Left lobe of liver (tissue), 2 donors: Measurements from ENCODE around the gene FGD4. TPM values are rescaled to one million over a fixed set of nuclear protein-coding genes. Genes with fewer than 3 reads are reported as not detected.
"Not testable (repeated sequence)": the region's sequence is repeated elsewhere in the genome, so short reads cannot be mapped to it uniquely, and the experiment has no call there.

Experiments used
- ATAC-seq: fragments of 200-7000 bp; cut with Tn5 transposase; one replicate; pipeline ENCODE4 v1.9.1; 2020; ENCODE audit warnings: mild to moderate bottlenecking, moderate library complexity
- DNase-seq: peaks from one replicate; pipeline ENCODE4 v3.0.0-alpha.2; 2020; ENCODE audit warnings: low spot score
- total RNA-seq: library from RNA; stranded (reverse); gene quantifications from one replicate; pipeline ENCODE4 v1.2.1, GENCODE V29; 2021
- donor health status: DM: no; HTN: no; CAD: no; lungs with moderate emphysema.
- donor health status: DM: no; HTN: yes; CAD: no.

FGD4 gene
- total RNA-seq, 1 donor from 2014 or later: 21.6 TPM

DNA sequence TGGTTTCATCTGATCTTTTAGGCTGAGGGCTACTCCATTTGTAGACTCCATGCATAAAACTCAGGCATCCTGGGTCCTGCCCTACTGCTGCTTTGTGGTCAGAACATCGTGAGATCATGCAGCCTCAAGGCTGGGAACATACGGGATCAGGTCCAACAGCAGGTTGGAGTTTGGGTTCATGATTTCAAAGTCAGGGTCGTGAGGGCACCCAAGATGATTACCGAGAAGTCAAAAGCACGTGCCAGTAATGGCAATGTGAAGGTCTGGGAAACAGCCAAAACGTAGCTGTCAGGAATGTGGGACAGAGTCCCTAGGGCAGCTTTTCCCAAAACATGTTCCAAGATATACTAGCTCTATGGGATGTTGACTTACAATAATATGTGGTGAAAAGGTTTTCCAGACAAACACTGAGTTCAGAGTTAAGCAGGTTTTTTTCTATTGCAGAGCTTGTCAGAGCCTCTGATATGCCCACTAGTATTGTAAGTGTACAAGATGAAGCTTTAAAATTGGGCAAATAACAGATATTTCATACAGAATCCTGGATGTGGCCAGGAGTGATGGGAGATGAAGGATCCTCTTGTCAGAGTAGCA lies 149.4 kb downstream of the FGD4 start:
- DNase-seq (peak; percentile 77), ATAC-seq (peak; percentile 77)

DNA sequence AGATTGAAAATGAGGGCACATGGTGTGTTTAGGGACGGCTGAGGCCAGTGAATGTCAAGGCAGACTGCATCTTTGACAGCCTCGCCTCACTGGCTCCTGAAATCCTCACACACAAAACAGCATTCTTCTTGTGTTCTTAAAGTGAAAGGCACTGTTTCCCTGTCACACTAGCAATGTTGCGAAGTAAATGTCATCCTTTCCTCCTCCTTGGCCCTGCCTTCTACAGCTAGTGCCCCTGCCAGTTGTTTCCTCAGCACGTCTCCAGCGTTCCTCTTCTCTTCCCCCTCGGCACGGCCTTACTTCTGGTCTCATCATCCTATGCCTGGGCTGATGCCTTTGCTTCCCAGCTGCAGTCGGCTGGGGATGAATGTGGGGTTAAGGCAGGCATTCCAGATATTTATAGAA lies 150.3 kb downstream of the FGD4 start:
- DNase-seq (no peak), ATAC-seq (no peak)

DNA sequence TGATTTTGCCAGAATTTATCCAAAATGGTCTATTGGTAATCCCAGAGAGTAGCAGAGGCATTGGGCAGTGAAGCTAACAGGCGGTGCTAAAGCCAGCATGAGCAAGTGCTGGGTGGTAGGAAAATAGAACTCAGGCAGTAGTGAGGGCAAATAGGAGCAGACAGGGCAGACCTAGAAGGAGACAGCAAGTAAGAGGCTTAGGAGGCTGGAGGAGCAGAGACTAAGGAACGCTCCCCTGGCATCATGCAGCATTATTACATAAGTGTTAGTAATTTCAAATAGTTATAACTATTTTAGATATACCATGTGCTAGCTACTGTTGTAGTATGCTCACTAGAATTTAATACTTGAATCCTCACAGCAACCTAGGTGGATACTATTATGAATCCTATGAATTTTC lies 151.7 kb downstream of the FGD4 start:
- ATAC-seq (no peak), DNase-seq (no peak)

DNA sequence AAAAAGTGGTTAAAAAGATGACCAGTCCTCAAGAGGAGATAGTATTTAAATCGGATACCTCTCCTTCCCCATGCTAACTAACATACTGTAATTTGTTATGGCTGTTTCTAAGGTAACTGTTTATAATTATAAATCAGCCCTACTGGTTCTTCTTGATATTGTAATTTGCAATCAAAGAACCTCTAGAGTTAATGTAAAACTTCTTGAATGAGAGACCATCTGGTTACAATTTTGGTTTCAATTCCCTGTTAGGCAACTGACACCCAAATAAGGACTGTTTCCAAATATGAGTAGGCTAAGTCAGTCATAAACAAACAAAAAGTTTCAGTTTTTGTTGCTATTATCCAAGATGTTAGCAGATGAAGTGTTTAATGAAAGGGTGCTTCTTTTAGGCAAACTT lies 159.5 kb downstream of the FGD4 start:
- ATAC-seq (peak; percentile 56), DNase-seq (no peak)

DNA sequence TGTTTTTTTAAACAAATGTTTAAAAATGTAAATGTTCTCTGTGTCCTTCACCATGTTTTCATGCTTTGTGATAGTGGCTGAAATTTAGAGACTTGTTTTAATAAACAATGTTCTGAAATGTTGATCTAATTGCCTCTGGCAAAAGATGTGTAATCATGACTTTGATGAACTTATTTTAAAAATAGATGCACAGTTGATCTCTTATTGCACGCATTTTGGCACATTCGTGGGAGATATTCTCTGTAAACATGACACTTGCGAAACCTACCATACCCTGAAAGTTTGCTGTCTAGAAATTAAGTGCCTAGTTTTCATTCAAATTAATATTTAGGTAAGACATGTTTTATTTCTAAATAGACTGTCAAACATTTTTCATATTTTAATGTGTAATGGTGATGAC lies 160.1 kb downstream of the FGD4 start:
- ATAC-seq: peak; percentile 57
- DNase-seq: no peak

DNA sequence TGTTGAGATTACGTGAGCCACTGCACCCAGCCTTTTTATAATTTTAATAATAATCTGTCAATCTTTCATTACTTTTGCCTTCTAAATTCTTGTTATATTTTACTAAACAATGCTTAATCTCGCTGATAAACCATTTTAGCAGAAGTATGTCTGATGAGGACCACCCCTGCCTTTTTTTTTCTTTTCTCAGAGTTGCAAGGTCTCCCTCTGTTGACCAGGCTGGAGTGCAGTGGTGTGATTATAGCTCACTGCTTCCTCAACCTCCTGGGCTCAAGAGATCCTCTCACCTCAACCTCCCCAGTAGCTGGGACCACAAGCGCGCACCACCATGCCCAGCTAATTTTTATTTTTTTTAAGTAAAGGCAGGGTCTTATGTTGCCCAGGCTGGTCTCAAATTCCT lies 161.2 kb downstream of the FGD4 start:
- DNase-seq: no peak
- no peak for ATAC-seq

DNA sequence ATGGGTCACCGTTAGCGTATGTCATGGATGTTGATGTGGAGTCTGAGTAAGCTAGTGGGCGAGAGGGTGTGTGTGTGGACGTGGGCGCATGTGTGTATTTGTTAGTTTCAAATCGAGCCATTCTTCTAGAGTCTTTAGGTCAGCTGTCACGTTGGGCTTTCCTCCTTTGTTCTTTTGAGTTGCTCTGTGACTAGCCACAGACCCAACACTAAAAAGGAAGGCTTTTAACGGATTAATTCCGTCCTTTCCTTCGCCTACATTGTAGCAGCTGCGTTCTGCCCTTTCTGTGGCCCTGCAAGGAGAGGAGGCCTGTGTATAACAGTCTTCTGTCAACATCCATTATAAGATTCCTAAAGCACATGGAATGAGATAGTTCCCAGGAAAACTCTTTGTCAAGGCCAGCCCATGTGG lies 162.6 kb downstream of the FGD4 start:
- DNase-seq: no peak
- ATAC-seq: no peak

DNA sequence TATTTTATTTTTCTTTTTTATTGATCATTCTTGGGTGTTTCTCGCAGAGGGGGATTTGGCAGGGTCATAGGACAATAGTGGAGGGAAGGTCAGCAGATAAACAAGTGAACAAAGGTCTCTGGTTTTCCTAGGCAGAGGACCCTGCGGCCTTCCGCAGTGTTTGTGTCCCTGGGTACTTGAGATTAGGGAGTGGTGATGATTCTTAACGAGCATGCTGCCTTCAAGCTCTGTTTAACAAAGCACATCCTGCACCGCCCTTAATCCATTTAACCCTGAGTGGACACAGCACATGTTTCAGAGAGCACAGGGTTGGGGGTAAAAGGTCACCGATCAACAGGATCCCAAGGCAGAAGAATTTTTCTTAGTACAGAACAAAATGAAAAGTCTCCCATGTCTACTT lies 163.1 kb downstream of the FGD4 start:
- ATAC-seq, DNase-seq: not testable (repeated sequence)

DNA sequence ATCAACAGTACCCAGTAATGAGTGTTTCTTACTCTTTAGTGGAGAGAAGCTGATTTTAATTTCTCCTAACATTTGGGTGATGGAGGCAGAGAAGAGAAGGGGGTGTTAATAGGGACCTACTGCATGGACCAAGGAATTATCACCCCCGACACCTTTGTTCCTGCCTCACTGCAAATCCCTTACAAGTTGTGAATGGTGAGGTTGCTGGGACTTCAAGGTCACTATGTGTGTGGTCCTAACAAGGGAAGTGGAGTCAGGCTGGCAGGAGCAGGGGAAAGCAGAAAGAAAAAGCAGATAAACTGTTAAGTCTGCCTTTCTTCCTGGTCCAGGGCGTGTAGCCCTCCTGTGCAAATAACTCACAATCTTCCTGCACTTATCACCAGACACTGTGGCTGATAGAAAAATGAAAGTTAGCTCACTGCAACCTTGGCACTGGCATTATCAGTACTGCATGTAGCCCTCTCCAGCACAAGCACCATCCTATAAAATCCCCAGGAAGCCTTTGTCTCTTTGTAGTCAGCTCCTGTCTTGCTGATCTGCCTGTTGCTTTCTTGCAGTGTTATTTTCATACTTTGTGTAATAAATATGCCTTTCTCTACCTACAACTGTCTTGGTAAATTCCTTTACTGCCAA lies 167.4 kb downstream of the FGD4 start:
- ATAC-seq (peak; percentile 66), DNase-seq (no peak)

DNA sequence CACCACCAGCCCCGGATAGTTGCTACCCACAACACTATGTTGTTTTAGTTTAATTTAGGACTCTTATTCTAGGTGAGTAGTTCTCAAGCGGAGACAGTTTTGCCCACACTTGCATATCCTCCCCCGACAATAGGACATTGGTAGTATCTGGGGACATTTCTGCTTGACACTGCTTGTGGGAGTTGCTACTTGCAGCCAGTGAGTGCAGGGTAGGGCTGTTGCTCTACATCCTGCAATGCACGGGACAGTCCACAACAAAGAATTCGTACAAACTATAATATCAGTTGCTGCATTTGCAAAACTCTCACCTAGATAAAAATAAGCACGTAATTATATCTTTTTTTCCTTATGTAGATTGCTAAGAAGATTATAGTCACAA lies 167.9 kb downstream of the FGD4 start:
- ATAC-seq (peak; percentile 49), DNase-seq (no peak)

DNA sequence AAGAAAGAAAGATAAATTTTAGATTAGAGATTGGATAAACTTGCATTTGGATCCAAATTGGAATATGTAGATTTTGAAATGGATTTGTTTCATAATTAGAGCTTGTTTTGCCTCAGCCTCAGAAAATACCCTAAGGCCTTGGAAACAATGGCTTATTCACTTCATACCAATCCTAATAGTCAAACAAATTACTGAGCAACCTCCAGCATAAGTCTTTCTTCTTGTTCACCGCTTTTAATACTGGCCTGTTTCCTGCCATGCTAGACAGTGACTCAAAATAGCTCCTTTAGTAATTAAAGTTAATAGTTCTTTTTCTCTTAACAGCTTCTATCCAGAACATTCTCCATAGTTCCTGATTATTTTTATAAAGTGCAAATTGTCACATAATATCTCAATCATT lies 168.9 kb downstream of the FGD4 start:
- ATAC-seq (no peak), DNase-seq (no peak)

DNA sequence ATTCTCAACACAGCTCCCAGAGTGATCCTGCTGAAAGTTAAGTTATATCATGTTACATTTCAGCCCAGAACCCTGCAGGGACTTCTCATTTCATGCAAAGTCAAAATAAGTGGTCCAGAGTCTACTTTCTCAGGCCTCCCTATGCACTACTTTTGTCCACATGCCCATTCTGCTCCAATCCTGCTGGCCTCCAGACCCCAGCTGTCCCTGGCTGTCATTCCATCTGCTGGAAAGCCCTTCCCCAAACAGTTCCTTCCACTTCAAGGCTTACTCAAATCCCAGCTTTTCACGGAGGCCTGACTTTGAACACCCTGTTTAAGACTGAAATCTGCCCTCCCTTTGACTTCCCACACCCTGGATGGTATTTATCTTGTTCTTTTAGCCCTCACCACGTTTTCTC lies 169.9 kb downstream of the FGD4 start:
- ATAC-seq (no peak), DNase-seq (no peak)

DNA sequence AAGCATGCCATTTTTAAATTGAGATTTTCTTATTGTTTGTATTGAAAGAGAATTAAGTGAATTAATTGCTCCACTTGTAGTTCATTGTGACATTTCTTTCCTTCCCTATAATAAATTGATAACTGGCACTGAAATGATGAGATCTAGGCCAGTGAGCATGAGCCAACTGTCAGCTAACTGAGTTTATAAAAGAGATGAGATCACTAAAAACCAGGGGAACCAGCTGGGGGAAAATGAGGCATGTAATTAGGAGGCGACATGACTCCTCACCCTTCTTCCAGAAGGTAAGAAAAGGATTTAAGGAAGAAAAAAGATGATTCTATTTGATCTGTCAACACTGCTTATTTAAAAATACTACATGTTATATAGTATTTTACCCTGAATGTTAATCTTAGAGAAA lies 175.2 kb downstream of the FGD4 start:
- ATAC-seq (no peak), DNase-seq (no peak)

DNA sequence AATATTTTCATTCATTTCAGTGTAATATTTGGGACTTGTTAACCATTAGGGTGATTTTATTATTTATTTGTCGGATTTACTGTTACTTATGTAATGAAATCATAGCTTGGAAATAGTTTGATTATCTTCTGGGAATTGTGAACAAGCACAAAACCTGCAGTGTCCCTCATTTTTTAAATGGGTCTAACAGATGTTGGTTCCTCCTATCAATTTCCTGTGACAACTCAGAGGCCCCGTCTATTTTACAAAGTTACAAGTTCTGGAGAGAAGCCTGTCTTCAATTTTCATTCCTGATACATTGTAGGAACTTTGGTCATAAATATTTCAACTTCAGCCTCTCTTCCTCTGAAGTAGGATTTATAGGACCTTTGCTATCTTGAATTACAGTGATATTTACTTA lies 178.0 kb downstream of the FGD4 start:
- ATAC-seq: no peak
- no peak for DNase-seq

DNA sequence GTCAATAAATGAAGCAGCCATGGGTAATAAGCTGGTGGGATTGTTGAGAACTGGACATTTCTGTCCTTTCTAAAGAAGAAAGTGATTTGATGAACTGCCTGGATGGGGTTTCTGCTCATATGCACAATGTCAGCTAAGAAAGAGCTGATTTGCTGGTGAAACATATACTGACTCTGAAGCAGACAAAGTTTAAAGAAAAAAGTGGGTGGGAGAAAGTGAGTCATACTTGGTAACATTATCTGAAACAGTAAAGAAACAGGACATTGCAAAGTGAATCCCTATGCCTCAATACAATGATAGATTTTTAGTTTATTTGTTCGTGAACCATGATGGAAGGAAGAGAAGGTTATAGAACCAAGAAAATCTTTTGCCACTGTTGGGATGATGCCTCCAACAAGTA lies 184.2 kb downstream of the FGD4 start:
- ATAC-seq: no peak
- DNase-seq: no peak

DNA sequence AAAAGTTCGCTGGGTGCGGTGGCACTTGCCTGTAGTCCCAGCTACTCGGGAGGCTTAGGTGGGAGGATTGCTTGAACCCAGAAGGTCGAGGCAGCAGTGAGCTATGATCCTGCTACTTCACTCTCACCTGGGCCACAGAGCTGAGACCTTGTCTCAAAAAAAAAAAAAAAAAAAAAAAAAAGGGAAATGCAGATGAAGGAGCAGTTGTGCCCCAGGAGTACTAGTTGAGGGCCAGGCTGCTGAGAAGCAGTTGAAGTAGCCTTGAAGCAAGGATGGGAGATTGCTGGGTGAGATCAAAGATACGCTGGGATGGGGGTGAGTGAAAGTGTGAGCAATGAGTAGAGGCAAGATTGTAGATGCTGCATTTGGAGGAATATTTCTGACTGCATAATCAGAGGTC lies 186.3 kb downstream of the FGD4 start:
- DNase-seq (no peak), ATAC-seq (no peak)

DNA sequence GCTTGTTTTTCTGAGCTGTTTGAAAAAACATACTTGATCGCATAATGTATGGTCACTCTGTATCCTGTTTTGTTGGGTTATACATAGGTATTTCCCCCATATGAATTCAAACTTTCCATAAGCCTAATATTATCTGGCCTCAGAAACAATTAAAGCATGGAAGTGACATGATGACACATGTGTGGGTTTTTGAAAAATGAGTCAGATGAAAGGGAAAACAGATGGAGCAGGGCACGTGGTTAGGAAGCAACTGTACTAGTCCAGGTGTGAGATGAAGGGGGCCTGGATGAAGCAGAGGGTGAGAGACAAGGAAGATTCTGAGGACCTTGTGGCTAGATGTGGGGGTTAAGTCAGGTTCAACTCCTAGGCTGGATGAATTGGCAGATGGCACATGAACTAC lies 187.0 kb downstream of the FGD4 start:
- no peak for DNase-seq
- no peak for ATAC-seq

DNA sequence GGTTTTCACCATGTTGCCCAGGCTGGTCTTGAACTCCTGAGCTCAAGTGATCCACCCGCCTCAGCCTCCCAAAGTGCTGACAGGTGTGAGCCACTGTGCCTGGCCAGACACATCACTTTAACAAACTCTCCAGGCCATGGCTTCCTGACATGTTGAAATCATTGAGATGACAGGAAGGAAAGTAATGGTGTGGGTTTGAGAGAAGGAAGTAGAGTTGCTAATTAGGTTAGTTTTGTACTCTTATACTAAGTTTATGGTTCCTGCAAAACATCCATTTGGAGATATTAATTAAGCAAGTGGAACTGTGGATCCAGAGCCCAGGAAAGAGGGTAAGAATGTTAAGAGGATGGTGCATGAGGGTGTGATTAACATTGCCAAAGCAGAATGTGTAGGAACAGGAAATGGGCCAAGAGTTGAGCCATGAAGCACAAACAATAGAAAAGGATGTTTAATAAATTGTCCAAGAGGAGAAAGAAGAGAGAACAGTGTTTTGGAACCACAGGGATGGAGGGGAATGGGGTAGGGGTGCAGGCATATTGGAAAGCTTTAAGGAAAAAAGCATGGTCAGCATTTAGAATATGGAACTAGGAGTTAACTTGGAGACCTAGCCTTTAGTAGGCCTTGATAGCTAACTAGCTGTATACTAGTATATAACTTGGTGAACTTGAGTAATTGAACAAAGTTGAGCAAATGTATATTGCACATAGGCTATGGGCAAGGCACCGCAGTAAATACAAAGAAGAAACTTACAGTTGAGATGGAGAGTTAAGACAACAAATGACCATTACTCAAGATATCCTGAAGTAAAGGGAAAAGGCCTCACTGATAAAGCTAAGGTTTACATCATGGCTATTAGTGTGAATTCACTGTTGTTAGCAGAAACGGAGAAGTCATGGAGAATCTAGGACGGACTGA lies 188.5 kb downstream of the FGD4 start:
- DNase-seq: no peak
- no peak for ATAC-seq

DNA sequence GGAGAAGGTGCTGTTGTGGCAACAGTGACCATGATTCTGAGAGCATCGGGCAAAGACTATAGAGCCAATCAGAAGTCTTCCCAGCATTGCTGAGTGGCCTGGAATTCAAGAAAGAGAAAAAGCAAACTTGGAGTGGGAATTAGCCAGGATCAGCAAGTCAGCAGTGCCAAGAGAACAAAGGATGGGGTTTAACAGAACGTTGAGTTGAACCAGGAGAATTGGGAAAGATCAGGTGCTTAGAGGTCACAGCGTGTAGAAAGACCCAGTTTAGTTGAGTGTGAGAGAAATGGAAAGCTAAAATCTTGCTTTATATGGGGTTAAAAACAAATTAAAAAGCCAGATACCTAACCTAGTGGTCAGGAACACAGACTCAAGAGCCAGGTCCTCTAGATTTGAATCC lies 189.2 kb downstream of the FGD4 start:
- ATAC-seq (peak; percentile 88), DNase-seq (no peak)

DNA sequence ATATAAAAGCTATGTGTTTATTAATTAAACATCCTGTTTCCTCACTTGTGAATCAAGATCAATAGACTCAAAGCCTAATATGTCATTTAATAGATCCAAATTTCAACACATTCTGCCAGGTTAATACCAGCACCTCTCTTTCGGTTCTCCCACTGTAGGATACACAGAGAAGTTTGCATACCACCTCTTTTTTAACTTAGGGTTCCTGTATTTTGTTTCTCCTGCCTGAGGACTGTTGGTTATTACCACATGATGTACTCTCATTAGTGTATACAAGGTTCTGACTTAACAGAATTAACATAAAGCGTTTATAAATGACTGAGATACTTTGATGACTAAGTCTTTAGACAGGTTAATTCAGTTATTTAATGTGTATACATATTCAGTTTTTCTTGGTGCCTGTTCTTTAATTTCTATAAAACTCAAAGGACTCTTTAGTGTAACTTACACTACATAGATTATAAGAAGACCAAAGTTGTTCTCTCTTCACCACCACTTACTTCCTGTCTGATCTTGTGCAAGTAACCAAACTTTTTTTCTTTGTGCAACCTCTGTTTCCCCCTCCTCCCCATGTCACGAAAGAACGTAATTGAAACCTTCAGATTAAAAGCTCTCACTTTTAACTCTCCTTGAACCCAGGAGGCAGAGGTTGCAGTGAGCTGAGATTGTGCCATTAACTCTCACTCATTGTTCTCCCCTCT lies 190.0 kb downstream of the FGD4 start:
- no peak for ATAC-seq

DNA sequence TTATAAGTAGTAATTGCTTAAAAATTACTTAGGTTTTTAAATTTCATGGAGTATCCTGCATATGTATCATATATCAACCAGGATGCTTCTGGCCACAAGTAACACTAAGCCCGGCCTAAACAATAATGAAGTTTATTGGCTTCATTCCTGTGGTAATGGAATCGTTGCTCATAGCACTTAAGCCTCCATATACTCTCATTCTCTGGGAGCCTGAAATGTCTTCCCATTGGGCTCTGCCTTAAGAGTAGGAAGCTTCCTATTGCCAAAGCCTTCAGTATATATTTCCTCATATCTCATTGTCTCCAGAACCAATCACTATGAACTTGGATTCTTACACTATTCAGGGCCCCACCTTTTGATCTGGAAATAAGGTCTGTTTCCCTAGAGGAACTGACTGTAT lies 195.9 kb downstream of the FGD4 start:
- no peak for DNase-seq
- no peak for ATAC-seq

More for the DNA sequence above, 190.0 kb downstream of the FGD4 start:
- no peak for DNase-seq

DNA sequence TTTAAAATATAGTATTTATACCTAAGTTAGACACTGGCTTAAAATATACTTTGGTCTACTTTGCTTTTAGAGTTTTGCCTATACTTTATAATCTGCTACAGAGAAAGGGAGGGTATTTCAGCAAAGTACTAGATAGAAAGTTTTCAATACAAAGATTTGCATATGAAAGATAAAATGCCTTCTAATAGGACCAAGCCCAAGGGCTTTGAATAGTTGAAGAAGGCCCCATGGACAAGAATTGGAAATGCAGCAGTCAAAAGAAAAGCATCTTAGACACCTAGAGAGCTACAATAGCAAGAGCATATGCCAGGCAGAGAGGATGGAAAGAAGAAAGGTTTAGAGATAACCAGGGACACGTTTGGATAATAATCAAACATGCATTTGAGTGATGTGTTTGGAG lies 196.7 kb downstream of the FGD4 start:
- ATAC-seq (no peak), DNase-seq (no peak)
